CD4-positive, alpha-beta T cell treated with Interleukin-1 beta for 1 hour (primary cell): ENCODE data around the gene ACADL.
"Not testable (repeated sequence)": the region's sequence is repeated elsewhere in the genome, so short reads cannot be mapped to it uniquely, and the experiment has no call there.

ENCODE experiments used
- DNase-seq, 2 donors: peaks; one replicate each; pipeline ENCODE4 v3.0.0-alpha.2; 2020 to 2022

Gene ACADL

DNA sequence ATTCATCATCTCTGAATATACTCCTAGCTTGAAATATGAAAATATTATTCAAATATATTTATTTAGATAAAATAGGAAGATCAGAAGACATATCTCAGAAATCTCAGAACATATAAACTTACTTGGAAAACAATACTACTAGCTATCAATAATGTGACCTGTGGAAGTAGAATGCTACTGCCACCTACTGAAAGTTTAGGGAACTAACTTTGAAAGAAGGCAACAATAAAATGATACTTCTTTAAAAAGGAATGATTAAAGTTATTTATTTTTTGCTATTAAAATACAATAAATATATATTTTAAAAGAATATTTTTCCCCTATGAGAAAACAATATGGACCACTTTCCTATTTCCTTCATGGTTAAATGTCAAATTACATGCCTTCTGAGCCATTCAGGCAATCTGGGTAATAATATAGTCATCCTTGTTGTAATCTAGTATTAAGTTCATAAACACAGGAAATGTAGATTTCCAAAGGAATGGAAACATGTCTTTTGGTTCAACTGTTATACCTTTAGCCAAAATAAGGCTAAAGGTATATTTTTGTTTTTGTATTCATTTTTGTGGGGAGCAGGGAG is 26.0 kb downstream of the ACADL start:
- DNase-seq: peak in 1 of 2 donors; percentile 39

DNA sequence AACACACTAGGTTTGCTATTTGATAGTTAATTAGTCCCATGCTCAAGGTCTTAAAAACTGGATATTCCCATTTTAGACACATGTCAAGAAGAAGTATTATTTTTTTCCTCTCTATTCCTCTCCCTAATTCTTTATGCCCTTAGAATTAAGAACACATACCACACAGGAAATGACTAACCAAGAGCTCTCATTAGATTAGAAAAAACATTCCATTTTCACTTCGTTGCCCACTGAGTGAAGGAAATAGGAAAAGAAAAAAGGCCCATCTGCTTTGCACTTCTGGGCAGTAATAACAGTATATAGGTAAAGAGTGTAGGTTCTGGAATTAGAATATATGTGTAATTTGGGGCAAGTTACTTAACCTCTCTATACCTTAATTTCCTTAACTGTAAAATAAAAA is 26.9 kb downstream of the ACADL start:
- no peak for DNase-seq

DNA sequence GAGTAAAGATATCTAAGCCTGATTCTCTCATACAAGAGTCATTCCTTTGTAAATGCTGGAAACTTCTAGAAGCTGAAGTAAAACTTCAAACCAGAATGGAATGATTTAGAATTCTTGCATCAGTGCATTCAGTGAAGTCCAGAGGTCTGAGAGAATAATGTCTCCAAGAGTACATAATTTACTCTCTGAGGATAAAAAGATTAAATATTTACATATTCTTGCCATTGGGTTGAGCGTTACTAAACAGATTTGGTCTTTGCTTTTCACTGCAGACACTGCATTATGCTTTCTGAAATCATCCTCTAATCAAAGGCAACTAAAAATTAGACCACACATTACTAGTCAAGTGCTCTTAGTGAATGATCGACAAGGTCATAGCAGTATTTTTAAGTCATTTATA is 27.5 kb downstream of the ACADL start:
- DNase-seq: no peak

DNA sequence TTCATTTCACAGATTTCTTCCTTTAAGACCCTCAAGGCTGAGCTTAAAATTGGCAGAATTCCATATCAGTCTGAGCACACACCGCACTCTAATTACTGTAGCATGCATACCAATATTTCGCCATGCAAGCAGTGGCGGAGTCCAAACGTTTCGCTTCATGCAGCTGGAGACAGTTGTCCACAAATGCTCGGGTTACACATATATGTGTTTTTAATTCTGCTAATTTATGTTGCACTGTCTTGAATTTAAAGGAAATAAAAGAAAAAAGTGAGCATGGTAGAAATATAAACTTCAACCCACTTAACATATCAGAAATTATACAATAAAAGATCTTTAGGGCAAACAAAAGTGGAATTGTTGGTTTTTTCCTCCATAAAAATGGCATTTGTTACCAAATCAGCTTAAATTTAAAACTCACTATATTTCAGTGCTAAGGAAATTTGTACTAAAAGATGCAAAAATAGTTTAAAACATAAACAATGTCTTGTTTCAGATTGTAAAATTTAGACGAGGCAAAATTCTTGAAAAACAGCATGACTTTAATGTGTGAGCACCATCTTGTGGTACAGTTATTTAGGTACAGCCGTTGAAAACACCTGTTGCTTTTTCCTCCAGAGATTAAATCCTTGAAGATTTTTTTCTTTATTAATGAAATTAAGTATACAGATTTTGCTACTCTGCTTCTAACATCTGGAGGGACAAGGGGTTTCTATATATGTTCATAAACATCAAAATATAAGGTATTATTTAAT is 30.0 kb downstream of the ACADL start:
- DNase-seq: peak in 1 of 2 donors; percentile 57

DNA sequence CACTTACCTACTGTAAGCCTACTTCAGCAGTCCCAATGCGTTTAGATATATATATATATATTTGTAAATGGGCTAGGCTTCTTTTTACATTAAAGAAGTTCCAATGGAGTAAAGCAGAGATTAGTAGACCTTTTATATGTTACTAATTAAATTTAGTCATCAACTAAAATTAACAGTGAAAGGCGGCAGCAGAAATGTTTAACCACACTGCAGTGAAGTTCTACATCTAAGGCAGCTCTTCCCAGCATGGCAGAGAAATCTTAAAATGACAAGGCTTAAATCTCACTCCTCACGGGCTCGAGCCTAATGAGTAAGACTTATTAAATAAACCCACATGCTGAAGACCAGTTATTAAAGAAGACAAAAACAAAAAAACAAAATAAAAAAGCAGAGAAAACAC is 34.9 kb downstream of the ACADL start:
- no peak for DNase-seq

DNA sequence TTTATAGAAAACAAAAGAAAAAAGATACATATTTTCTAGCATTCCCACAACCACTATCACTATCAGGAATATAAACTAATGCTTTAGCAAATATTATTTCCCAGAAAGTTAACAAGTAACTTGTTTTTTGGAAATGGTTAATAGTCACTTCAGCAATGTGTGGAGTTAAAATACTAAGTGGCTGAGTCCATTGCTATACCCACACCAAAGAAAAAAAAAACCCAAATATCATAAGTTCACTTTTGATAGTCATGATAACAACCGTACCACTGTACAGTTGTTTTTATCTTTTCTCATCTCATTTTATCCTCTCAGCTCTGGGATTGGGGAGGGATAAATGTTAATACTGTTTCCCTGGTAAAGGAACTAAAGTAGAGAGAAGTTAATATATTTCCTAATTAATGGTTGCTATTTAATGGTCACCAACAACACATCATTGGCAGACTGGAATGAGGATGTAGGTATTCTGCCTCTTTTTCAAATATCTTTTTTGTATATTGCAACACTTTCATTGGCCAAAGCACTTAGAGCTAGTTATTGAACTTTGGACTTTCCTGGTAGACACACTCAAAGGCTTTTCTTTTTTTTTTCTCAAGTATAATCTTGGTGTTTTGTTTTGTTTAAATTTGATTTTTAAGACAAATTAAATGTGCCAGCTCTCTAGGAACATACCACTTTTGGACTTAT is 35.7 kb downstream of the ACADL start:
- DNase-seq: no peak

DNA sequence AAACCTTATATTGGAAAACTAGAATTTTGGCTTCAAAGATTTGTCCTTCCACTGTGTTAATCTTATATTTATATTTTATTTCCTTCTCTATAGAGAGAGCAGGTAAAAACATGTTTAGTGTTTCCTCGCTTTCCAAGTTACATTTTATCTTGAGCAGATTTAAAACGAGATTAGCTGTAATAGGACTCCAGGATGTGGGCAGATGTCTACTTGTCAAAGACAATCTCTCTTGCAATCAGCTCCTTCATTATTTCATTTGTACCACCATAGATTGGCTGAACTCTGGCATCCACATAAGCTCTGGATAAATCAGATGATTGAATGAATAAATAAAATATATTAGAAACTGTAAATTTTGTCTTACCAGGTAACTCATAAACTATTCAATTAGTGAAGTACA is 36.5 kb downstream of the ACADL start:
- DNase-seq: no peak

DNA sequence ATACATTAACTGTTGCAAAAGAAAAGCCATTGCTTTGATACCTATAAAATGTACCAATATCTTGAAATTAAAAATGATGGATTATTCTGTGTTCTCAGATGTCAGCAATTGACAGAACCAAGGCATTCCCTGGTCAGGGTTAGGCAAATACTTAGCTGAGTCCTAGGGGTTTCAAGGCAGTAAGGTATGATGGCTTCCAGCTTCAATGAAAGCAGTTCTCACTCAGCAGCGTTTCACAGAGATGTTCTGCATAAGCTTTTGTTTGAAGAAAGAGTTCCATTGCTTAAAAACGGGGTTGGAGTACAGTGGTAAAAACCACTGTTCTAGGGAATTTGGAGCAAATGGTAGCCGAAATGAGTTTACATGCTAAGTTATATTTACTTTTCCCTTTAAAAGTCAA is 37.1 kb downstream of the ACADL start:
- no peak for DNase-seq

DNA sequence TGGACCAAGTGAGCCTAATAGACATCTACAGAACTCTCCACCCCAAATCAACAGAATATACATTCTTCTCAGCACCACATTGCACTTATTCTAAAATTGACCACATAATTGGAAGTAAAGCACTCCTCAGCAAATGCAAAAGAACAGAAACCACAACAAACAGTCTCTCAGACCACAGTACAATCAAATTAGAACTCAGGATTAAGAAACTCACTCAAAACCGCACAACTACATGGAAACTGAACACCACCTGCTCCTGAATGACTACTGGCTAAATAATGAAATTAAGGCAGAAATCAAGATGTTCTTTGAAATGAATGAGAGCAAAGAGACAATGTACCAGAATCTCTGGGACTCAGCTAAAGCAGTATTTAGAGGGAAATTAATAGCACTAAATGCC is 41.3 kb downstream of the ACADL start:
- DNase-seq: not testable (repeated sequence)

DNA sequence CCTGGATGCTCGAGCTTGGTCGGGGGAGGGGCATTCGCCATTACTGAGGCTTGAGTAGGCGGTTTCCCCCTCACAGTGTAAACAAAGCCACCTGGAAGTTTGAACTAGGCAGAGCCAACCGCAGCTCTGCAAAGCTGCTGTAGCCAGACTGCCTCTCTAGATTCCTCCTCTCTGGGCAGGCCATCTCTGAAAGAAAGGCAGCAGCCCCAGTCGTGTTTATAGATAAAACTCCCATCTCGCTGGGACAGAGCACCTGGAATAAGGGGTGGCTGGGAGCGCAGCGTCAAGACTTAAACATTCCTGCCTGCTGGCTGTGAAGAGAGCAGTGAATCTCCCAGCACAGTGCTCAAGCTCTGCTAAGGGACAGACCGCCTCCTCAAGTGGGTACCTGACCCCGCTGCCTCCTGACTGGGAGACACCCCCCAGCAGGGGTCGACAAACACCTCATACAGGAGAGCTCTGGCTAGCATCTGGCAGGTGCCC is 43.6 kb downstream of the ACADL start:
- not testable (repeated sequence) for DNase-seq

DNA sequence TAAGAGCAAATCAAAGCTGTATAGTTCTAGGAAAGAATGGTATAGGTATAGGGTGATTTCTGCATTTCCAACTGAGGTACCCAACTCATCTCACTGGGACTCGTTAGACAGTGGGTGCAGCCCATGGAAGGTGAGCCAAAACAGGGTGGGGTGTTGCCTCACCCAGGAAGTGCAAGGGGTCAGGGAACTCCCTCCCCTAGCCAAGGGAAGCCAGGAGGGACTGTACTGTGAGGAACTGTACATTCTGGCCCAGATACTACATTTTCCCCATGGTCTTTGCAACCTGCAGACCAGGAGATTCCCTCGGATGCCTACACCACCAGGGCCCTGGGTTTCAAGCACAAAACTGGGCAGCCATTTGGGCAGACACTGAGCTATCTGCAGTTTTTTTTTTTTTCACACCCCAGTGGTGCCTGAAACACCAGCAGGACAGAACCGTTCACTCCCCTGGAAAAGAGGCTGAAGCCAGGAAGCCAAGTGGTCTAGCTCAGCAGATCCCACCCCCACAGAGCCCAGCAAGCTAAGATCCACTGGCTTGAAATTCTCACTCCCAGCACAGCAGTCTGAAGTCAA is 44.1 kb downstream of the ACADL start:
- not testable (repeated sequence) for DNase-seq

DNA sequence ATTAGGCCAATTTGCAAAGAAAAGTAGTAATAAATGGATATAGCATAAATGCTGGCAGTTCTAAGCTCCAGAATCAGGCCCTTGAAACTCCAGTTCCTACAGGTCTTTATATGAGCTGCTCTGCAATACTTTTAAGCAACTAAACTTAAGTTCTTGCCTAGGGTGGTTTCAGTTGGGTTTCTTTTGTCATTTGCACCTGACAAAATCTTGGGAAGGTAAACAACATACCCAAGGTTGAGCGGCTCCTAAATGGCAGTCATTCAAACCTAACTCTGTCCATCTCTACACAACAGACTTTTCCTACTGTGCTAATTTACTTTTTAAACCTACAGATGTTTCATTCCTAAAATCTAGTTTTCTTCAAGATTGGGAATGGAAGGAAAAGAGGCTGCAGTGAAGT is 44.8 kb downstream of the ACADL start:
- DNase-seq: no peak

DNA sequence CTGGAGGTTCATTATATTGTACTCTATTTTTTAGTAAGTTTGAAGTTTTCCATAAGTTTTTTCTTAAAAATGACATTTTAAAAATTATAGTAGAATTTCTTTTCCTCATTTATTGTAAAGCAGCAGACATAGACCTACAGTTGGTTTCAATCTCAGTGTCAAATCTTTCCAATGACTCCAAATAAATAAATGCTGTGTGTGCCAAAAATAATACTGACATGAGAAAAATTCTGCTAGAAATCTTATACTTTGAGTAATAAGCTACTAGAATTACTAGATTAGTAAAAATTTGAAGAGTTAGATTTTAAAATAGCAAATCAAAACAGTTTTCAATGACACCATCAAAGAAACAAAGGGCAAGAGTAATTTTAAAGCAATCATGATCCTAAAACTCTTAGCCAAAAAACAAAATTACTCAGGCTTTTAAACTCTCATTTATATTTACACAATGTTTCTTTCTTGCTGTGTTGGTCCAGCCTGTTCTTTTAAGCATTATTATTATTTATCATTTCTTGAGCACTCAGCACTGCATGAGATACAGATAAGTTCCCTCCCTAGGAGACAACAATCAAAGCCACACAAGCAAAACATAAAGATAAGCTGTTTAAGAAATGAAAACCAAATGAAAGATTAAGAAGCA is 45.8 kb downstream of the ACADL start:
- no peak for DNase-seq

DNA sequence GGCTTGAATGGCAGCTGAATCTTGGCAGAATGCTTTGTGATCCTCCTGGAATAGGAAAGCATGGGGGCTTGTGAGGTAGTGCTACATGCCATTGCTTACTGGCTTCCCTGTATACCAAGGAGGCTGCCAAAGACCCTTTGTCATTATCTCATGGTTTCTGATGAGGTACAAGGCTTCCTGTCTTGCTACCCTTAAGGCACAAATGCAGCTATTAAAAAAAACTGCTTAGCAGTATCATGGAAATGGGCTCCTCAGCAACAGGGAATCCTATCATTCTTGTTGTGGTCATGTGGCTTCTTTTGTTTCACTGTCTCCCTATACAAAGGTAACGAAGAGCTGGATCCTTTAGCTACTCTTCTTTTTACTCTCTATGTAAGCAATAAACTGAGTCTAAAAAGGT is 47.5 kb downstream of the ACADL start:
- no peak for DNase-seq

DNA sequence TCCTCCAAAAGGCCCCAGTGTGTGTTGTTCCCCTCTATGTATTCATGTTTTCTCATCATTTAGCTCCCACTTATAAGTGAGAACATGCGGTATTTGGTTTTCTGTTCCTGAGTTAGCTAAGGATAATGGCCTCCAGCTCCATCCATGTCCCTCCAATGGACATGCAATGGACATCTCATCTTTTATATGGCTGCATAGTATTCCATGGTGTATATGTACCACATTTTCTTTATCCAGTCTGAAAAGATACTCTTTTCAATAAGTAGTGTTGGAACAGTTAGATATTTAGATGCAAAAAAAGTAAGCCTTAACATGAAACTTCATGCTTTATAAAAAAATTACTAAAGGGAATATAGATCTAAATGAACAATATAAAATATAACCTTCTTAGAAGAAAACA is 48.1 kb downstream of the ACADL start:
- DNase-seq: not testable (repeated sequence)

DNA sequence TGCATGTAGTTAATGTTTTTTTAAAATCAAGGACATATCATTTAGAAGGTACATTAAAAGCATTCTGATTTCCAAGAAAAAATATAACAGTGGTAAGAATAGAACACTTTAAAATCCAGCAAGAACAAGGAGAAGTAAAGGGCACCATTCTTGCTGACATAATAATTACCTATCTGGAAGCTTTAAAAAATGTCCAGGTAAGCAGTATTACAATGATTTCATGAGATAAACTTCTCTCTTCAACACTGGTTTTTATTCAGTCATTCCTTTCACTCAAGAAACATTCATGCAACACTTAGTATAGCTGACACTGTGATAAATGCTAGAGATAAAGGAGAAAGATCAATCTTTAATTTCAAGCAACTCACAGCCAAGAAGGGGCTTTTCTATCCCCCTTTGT is 51.2 kb downstream of the ACADL start:
- no peak for DNase-seq

DNA sequence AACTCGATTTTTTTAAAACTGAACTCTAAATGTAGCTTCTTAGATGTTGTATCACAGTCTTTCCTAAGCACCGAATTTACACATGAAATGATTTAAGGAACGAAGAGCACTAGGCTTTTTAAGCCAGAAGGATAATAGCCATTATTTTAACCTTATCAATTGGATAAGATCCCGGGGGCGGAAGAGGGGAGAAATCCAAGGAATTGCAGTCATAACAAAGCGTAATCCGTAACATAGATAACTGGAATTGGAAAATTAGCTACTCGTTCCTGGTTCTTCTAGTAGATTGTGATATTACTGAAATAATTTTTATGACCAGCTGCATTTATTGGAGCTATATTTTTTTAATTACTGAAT is 53.0 kb downstream of the ACADL start:
- no peak for DNase-seq

DNA sequence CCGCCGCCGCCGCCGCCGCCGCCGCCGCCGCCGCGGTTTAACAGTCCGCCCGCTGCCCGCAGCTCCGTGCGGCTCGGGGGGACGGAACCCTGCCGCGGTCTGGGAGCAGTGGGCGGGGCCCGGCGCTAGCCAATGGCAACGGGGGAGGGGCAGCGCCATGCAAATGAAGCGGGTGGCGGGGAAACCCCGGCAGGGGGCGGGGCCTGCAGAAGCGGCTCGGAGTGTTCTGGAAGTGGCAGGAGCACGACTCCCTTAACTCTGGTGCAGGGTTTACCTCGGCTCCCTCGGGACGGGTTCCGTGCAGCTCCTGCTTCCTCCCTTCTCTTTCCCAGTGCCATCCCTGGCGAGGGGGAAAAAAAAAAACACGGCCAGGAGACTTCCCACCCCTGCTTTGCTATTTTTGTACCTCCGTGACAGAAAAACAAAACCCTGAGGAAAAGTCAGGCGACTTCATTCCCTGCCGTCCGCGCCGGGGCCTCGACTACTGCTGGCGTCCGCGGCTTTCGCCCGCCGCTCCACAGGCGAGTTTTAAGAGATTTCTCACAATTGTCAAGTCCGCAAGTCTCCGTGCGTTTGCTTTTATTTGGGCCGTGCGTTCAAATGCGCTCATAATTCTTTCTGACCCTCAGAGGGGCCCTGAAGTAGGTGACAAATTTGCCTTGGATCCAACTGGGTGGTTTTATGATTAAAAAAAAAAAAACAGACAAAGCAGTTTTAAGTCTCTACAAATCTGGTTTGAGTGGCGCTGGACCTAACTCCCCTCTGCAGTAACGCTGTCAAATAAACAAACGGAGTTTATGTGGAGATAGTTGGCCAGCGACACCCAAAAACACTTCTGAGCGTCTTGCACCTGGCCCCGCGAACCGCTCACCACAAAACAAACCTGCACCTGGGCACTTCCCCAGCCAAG is 53.7 kb downstream of the ACADL start, which contains the start of gene KANSL1L:
Gene KANSL1L (minus strand): TSS at position 101 of the 910 bp plus-strand sequence. CDS start 16,827 bp downstream, outside the sequence.
- DNase-seq: peak; percentile 95 to 96

DNA sequence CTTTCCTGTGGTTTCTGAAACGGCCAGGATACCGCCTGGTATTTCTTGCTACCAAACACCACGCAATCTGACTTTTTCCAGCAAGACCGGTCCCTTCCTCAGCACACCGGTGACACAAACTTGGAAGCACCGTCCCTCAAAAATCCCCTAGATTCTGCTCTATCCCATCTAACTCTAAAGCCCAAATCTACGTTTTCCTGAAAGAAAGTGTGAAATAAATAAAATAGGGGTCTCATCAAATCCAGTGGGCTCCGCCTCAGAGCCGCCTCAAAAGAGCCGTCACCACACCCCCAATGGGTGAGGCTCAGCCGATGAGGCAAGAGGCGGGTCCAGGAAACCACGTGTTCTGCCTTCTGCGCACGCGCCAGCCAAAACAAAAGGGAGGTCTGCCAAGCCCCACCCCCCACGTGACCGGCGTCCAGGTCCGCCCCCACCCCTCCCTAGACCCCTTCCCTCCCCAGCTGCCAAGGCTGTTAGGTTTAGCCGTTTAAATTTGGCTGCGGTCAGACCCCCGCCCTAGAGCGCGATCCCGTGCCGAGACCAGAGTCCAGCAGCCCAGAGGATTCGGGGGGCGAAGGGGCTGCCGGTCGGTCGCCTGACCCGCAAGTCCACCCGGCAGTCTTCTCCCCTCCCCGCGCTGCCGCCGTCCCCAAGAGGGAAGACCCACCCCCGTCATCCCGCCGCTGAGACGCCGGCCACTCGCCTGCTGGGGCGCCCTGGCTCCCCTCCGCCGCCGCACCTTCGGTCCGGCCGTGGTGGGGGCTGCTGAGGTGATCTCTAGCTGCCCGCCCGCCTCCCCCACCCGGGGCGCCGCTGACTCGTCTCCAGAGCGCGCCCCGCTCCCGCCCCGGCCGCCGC is 54.6 kb downstream of the ACADL start:
- peak; percentile 96 to 97 for DNase-seq

DNA sequence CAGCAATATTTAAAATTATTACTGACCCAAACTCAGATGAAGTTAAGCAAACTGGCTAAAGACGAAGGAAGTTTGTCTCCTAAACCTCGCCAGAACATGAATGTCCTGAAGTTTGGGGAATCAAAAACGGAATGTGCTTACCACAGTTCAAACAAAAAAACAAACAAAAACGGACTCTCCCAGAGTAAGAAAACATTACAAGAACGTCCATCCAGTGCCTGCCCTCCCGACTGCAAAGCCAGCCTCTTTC is 55.1 kb downstream of the ACADL start:
- no peak for DNase-seq

DNA sequence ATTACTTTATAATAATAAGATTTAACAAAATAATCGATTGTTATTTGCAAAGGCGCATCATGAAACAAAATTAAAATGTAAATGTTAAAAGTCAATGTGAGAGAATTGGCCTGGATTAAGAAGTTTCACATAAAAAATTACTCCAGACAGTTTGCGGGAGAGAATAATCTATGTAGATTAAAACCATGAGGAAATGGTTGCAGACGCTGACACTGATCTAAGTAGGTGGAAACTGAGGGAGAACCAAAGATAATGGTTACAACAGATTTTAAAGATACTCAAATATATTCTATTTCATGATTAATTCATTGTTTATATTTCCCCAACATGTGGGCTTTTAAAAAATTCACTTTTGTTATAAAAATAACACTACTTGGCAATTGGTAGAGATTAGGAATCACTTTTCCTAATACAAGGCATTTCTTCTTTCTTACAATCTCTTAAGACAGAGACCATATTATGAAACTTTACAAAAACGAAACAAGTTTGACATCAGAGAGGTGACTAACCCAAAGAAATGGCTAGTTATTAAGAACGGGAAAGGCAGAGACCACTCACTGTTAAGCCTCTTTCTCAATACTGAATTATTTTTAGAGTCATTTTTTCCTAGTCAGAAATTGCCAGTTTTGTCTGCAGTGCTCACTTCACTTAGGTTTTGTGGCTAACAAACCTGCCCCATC is 55.6 kb downstream of the ACADL start:
- DNase-seq: peak in 1 of 2 donors; percentile 13
